ENCODE data around the gene NKPD1. TPM values are rescaled to one million over a fixed set of nuclear protein-coding genes. Genes with fewer than 3 reads are reported as not detected.

Gene NKPD1
- total and polyA plus RNA-seq, 10 of the 15 experiments (the other 5 are each of a cell fraction or from before 2014, with no cell fraction given): 0.05 to 0.18 (median 0.06) TPM; not detected in 7

DNA sequence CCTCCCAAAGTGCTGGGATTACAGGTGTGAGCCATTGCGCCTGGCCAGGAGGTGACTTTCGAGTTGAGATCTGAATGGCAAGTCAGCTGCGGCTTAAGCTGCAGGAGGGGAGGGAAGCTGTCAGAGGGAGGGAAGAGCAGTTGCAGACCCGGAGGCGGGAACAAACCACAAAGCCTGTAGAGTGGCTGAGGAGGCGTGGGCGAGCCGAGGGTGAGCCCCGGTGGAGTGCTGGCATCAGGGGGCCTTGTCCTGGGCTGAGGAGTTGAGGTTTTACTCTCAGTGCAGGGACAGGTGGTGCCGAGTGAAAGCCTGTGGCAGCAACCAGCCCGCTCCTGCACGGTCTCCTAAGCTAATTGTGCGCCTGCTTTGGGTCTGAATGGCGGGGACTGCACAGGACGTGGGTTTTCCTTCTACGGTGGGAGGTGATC lies 43.6 kb downstream of the NKPD1 start (continued):
- 0 out of 2 replicates have a peak, but pooled peaks have one; percentile 21 for TF ChIP-seq PAX5 (IDR thresholded peaks at IDR 0.05; ENCODE audit: borderline replicate concordance, low read depth, low read length)
- TF ChIP-seq BRCA1 (IDR thresholded peaks at IDR 0.05; ENCODE audit: low read depth, low read length): no peak
- TF ChIP-seq, protein P1, sequence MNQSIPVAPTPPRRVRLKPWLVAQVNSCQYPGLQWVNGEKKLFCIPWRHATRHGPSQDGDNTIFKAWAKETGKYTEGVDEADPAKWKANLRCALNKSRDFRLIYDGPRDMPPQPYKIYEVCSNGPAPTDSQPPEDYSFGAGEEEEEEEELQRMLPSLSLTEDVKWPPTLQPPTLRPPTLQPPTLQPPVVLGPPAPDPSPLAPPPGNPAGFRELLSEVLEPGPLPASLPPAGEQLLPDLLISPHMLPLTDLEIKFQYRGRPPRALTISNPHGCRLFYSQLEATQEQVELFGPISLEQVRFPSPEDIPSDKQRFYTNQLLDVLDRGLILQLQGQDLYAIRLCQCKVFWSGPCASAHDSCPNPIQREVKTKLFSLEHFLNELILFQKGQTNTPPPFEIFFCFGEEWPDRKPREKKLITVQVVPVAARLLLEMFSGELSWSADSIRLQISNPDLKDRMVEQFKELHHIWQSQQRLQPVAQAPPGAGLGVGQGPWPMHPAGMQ (IDR thresholded peaks at IDR 0.05; ENCODE audit: borderline replicate concordance): no peak
- TF ChIP-seq, protein P2, sequence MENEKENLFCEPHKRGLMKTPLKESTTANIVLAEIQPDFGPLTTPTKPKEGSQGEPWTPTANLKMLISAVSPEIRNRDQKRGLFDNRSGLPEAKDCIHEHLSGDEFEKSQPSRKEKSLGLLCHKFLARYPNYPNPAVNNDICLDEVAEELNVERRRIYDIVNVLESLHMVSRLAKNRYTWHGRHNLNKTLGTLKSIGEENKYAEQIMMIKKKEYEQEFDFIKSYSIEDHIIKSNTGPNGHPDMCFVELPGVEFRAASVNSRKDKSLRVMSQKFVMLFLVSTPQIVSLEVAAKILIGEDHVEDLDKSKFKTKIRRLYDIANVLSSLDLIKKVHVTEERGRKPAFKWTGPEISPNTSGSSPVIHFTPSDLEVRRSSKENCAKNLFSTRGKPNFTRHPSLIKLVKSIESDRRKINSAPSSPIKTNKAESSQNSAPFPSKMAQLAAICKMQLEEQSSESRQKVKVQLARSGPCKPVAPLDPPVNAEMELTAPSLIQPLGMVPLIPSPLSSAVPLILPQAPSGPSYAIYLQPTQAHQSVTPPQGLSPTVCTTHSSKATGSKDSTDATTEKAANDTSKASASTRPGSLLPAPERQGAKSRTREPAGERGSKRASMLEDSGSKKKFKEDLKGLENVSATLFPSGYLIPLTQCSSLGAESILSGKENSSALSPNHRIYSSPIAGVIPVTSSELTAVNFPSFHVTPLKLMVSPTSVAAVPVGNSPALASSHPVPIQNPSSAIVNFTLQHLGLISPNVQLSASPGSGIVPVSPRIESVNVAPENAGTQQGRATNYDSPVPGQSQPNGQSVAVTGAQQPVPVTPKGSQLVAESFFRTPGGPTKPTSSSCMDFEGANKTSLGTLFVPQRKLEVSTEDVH (IDR thresholded peaks at IDR 0.05; ENCODE audit: low read depth, partially characterized antibody): peak; percentile 20
- TF ChIP-seq, protein P3, sequence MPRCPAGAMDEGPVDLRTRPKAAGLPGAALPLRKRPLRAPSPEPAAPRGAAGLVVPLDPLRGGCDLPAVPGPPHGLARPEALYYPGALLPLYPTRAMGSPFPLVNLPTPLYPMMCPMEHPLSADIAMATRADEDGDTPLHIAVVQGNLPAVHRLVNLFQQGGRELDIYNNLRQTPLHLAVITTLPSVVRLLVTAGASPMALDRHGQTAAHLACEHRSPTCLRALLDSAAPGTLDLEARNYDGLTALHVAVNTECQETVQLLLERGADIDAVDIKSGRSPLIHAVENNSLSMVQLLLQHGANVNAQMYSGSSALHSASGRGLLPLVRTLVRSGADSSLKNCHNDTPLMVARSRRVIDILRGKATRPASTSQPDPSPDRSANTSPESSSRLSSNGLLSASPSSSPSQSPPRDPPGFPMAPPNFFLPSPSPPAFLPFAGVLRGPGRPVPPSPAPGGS (IDR thresholded peaks at IDR 0.05; ENCODE audit: borderline replicate concordance, insufficient read depth, low read depth, low read length, poor library complexity, severe bottlenecking): no peak
- TF ChIP-seq NFYA (IDR thresholded peaks at IDR 0.05; ENCODE audit: borderline replicate concordance, low read depth, low read length): no peak
- no peak for TF ChIP-seq ZNF207 (IDR thresholded peaks at IDR 0.05; ENCODE audit: borderline replicate concordance)
- TF ChIP-seq, protein P4, sequence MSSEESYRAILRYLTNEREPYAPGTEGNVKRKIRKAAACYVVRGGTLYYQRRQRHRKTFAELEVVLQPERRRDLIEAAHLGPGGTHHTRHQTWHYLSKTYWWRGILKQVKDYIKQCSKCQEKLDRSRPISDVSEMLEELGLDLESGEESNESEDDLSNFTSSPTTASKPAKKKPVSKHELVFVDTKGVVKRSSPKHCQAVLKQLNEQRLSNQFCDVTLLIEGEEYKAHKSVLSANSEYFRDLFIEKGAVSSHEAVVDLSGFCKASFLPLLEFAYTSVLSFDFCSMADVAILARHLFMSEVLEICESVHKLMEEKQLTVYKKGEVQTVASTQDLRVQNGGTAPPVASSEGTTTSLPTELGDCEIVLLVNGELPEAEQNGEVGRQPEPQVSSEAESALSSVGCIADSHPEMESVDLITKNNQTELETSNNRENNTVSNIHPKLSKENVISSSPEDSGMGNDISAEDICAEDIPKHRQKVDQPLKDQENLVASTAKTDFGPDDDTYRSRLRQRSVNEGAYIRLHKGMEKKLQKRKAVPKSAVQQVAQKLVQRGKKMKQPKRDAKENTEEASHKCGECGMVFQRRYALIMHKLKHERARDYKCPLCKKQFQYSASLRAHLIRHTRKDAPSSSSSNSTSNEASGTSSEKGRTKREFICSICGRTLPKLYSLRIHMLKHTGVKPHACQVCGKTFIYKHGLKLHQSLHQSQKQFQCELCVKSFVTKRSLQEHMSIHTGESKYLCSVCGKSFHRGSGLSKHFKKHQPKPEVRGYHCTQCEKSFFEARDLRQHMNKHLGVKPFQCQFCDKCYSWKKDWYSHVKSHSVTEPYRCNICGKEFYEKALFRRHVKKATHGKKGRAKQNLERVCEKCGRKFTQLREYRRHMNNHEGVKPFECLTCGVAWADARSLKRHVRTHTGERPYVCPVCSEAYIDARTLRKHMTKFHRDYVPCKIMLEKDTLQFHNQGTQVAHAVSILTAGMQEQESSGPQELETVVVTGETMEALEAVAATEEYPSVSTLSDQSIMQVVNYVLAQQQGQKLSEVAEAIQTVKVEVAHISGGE (CRISPR knock-in tag; IDR thresholded peaks at IDR 0.05): no peak
- no peak for TF ChIP-seq ETV6 (conservative IDR thresholded peaks at IDR 0.05 in 1 of 2, IDR thresholded peaks at IDR 0.05 in 1 of 2; ENCODE audit: borderline replicate concordance in 1 of 2, low read depth in 1 of 2)
- TF ChIP-seq ZNF384 (IDR thresholded peaks at IDR 0.05; ENCODE audit: borderline replicate concordance, low read depth, low read length): no peak
- TF ChIP-seq ZNF24 (IDR thresholded peaks at IDR 0.05): no peak
- TF ChIP-seq CHD1 (IDR thresholded peaks at IDR 0.05; ENCODE audit: low read depth, low read length): no peak
- TF ChIP-seq EED (IDR thresholded peaks at IDR 0.05; ENCODE audit: low read depth): peak; percentile 89
